HEK293 (cell line): ENCODE results near the gene SULF2.

Source experiments
- CTCF ChIA-PET: fragments of 350-600 bp; formaldehyde crosslinking; extraction: SDS; loops from one replicate; lab custom pipeline; 2021; ENCODE audit warnings: antibody characterized with exemption; lab: Yijun Ruan, JAX
- POLR2A ChIA-PET: fragments of 300-600 bp; formaldehyde crosslinking; extraction: SDS; loops from one replicate; lab custom pipeline; 2020; ENCODE audit warnings: antibody characterized with exemption, inconsistent platforms; lab: Yijun Ruan, JAX
- H3K27ac ChIP-seq: fragments of 200-500 bp; sonication (Bioruptor generic); 2 replicates; pipeline ENCODE4 v1.5.1; 2014; ENCODE audit warnings: low read depth, low read length, control low read depth, inconsistent platforms; ENCODE audit errors: extremely low read depth
- H3K36me3 ChIP-seq, 2 experiments: fragments of 200-500 bp in 1 of 2; sonication (Bioruptor generic) in 1 of 2; 1 replicate in 1 of 2; 2 replicates in 1 of 2; pipeline ENCODE4 v1.5.1; 2014 to 2017; ENCODE audit warnings: inconsistent platforms in 2 of 2, low read length in 2 of 2; ENCODE audit not compliant: control insufficient read depth in 2 of 2, insufficient read depth in 1 of 2
- H3K4me1 ChIP-seq: fragments of 200-500 bp; sonication (Bioruptor generic); 2 replicates; pipeline ENCODE4 v1.5.1; 2014; ENCODE audit warnings: mild to moderate bottlenecking, low read length, inconsistent platforms; ENCODE audit not compliant: control insufficient read depth, insufficient read depth
- H3K4me3 ChIP-seq: 2 replicates; pipeline ENCODE4 v1.5.1; 2011; ENCODE audit warnings: low read depth, mild to moderate bottlenecking, control low read depth, low read length, moderate library complexity
- H3K9me3 ChIP-seq: fragments of 200-500 bp; sonication (Bioruptor generic); 2 replicates; pipeline ENCODE4 v1.5.1; 2014; ENCODE audit warnings: low read depth, low read length, inconsistent platforms; ENCODE audit not compliant: control insufficient read depth, insufficient read depth
- EGR2 ChIP-seq: fragments of 450-650 bp; formaldehyde crosslinking; IDR thresholded peaks from 2 replicates; pipeline ENCODE4 v1.5.1; 2016; ENCODE audit warnings: low read depth, missing biosample characterization, missing genetic modification characterization
- GLIS2 ChIP-seq: fragments of 450-650 bp; formaldehyde crosslinking; IDR thresholded peaks from 2 replicates; pipeline ENCODE4 v1.5.1; 2016; ENCODE audit warnings: missing biosample characterization, missing genetic modification characterization
- HOXA7 ChIP-seq: sonication (generic); formaldehyde crosslinking; IDR thresholded peaks from 2 replicates; pipeline ENCODE4 v1.8.1; 2022; ENCODE audit warnings: missing genetic modification reagents, borderline replicate concordance
- INSM2 ChIP-seq: fragments of 450-650 bp; formaldehyde crosslinking; IDR thresholded peaks from 2 replicates; pipeline ENCODE4 v1.5.1; 2016; ENCODE audit warnings: missing biosample characterization, missing genetic modification characterization
- REST ChIP-seq: fragments of 450-650 bp; formaldehyde crosslinking; IDR thresholded peaks from 2 replicates; pipeline ENCODE4 v1.5.1; 2016; ENCODE audit warnings: missing biosample characterization, missing genetic modification characterization
- SP2 ChIP-seq: fragments of 450-650 bp; formaldehyde crosslinking; IDR thresholded peaks from 2 replicates; pipeline ENCODE4 v1.5.1; 2016; ENCODE audit warnings: missing biosample characterization, missing genetic modification characterization
- ZNF211 ChIP-seq: fragments of 450-650 bp; formaldehyde crosslinking; IDR thresholded peaks from 2 replicates; pipeline ENCODE4 v1.5.1; 2016; ENCODE audit warnings: low read depth, missing biosample characterization, missing genetic modification characterization
- ZNF221 ChIP-seq: fragments of 450-650 bp; formaldehyde crosslinking; IDR thresholded peaks from 2 replicates; pipeline ENCODE4 v1.5.1; 2017; ENCODE audit warnings: missing biosample characterization, missing genetic modification characterization, borderline replicate concordance
- ZNF24 ChIP-seq: fragments of 450-650 bp; formaldehyde crosslinking; IDR thresholded peaks from 2 replicates; pipeline ENCODE4 v1.5.1; 2016; ENCODE audit warnings: missing biosample characterization, missing genetic modification characterization
- ZNF292 ChIP-seq: fragments of 450-650 bp; formaldehyde crosslinking; IDR thresholded peaks from 2 replicates; pipeline ENCODE4 v1.5.1; 2016; ENCODE audit warnings: low read depth, missing biosample characterization, missing genetic modification characterization, borderline replicate concordance
- ZNF394 ChIP-seq: fragments of 450-650 bp; formaldehyde crosslinking; IDR thresholded peaks from 2 replicates; pipeline ENCODE4 v1.5.1; 2016; ENCODE audit warnings: missing biosample characterization, missing genetic modification characterization, mild to moderate bottlenecking, moderate library complexity, borderline replicate concordance
- ZNF423 ChIP-seq: fragments of 450-650 bp; formaldehyde crosslinking; IDR thresholded peaks from 2 replicates; pipeline ENCODE4 v1.5.1; 2016; ENCODE audit warnings: missing biosample characterization, missing genetic modification characterization
- ZNF433 ChIP-seq: fragments of 450-650 bp; formaldehyde crosslinking; IDR thresholded peaks from 2 replicates; pipeline ENCODE4 v1.5.1; 2016; ENCODE audit warnings: missing biosample characterization, missing genetic modification characterization, low read depth
- ZNF513 ChIP-seq: fragments of 450-650 bp; IDR thresholded peaks from 2 replicates; pipeline ENCODE4 v1.5.1; 2018; ENCODE audit warnings: missing biosample characterization, missing genetic modification characterization
- ZNF514 ChIP-seq: fragments of 450-650 bp; formaldehyde crosslinking; IDR thresholded peaks from 2 replicates; pipeline ENCODE4 v1.5.1; 2016; ENCODE audit warnings: missing biosample characterization, missing genetic modification characterization
- ZNF530 ChIP-seq: fragments of 450-650 bp; formaldehyde crosslinking; IDR thresholded peaks from 2 replicates; pipeline ENCODE4 v1.5.1; 2016; ENCODE audit warnings: low read depth, missing biosample characterization, missing genetic modification characterization
- ZNF544 ChIP-seq: fragments of 450-650 bp; formaldehyde crosslinking; IDR thresholded peaks from 2 replicates; pipeline ENCODE4 v1.5.0; 2017; ENCODE audit warnings: missing biosample characterization, missing genetic modification characterization
- ZNF548 ChIP-seq: fragments of 450-650 bp; formaldehyde crosslinking; IDR thresholded peaks from 2 replicates; pipeline ENCODE4 v1.5.1; 2016; ENCODE audit warnings: missing biosample characterization, missing genetic modification characterization
- ZNF585B ChIP-seq: fragments of 450-650 bp; formaldehyde crosslinking; IDR thresholded peaks from 2 replicates; pipeline ENCODE4 v1.5.1; 2016; ENCODE audit warnings: missing biosample characterization, missing genetic modification characterization
- ZNF600 ChIP-seq: fragments of 450-650 bp; formaldehyde crosslinking; IDR thresholded peaks from 2 replicates; pipeline ENCODE4 v1.5.1; 2016; ENCODE audit warnings: missing biosample characterization, missing genetic modification characterization
- ZNF623 ChIP-seq: fragments of 450-650 bp; formaldehyde crosslinking; IDR thresholded peaks from 2 replicates; pipeline ENCODE4 v1.5.1; 2016; ENCODE audit warnings: missing biosample characterization, missing genetic modification characterization
- ZNF654 ChIP-seq: fragments of 450-650 bp; formaldehyde crosslinking; IDR thresholded peaks from 2 replicates; pipeline ENCODE4 v1.5.1; 2016; ENCODE audit warnings: low read depth, missing biosample characterization, missing genetic modification characterization
- ZNF677 ChIP-seq: fragments of 450-650 bp; IDR thresholded peaks from 2 replicates; pipeline ENCODE4 v1.5.0; 2018; ENCODE audit warnings: missing biosample characterization, mild to moderate bottlenecking, missing genetic modification characterization, moderate library complexity
- ZNF747 ChIP-seq: fragments of 450-650 bp; formaldehyde crosslinking; IDR thresholded peaks from 2 replicates; pipeline ENCODE4 v1.5.1; 2016; ENCODE audit warnings: missing biosample characterization, missing genetic modification characterization
- ZNF768 ChIP-seq: fragments of 450-650 bp; formaldehyde crosslinking; IDR thresholded peaks from 2 replicates; pipeline ENCODE4 v1.5.1; 2018; ENCODE audit warnings: missing biosample characterization, mild to moderate bottlenecking, missing genetic modification characterization
- ZNF776 ChIP-seq: fragments of 450-650 bp; formaldehyde crosslinking; IDR thresholded peaks from 2 replicates; pipeline ENCODE4 v1.5.0; 2017; ENCODE audit warnings: missing biosample characterization, missing genetic modification characterization, borderline replicate concordance

Gene SULF2

GRCh38 chr20:47748069-47748468 lies 37.2 kb downstream of the SULF2 start:
- Histone ChIP-seq H3K4me3 (no peak overlapping the region), H3K4me1 (no peaks in the 10 kb centered on the region), H3K27ac (no peak overlapping the region), H3K36me3 (peaks cover 0 to 22% of the 10 kb centered on the region in 2 experiments; a peak in 2 of 3 replicates), H3K9me3 (no peaks in the 10 kb centered on the region)
- POLR2A ChIA-PET, result no interaction called here
- TF ChIP-seq ZNF24 (tag by site-specific recombination), result no peak
- peak; percentile 91 for TF ChIP-seq ZNF623
- no peak for TF ChIP-seq ZNF211 (tag by site-specific recombination)
- CTCF ChIA-PET, result no interaction called here

- Histone ChIP-seq H3K4me1 (no peaks in the 10 kb centered on the region), H3K9me3 (no peaks in the 10 kb centered on the region), H3K36me3 (peaks cover 0 to 22% of the 10 kb centered on the region in 2 experiments; a peak in 2 of 3 replicates), H3K4me3 (no peak overlapping the region), H3K27ac (no peak overlapping the region)
- ChIA-PET CTCF (no interaction called here), POLR2A (no interaction called here)
- TF ChIP-seq INSM2 (tag by site-specific recombination) (no peak), GLIS2 (tag by site-specific recombination) (no peak), ZNF654 (no peak), ZNF776 (tag by site-specific recombination) (no peak), EGR2 (tag by site-specific recombination) (0 out of 2 replicates have a peak, but pooled peaks have one; percentile 27), SP2 (tag by site-specific recombination) (no peak), HOXA7 (CRISPR knock-in tag) (no peak), ZNF514 (tag by site-specific recombination) (no peak), REST (no peak), ZNF530 (tag by site-specific recombination) (no peak), ZNF600 (tag by site-specific recombination) (0 out of 2 replicates have a peak, but pooled peaks have one; percentile 29), ZNF433 (tag by site-specific recombination) (no peak), ZNF221 (tag by site-specific recombination) (no peak)
These were observed 37.6 kb downstream of the SULF2 start for GRCh38 chr20:47747669-47748031.

GRCh38 chr20:47744803-47745202 lies 40.5 kb downstream of the SULF2 start:
- POLR2A ChIA-PET, result no interaction called here
- no peaks in the 10 kb centered on the region for H3K36me3 ChIP-seq
- H3K4me3 ChIP-seq, result no peak overlapping the region
- CTCF ChIA-PET, result interaction anchor here (0.6 to 1.0 kb wide), 2 partner anchors 13 to 20 kb away, joined by 4 to 10 read pairs; no protein-coding TSS in a partner anchor
- no peak overlapping the region for H3K27ac ChIP-seq
- no peak for TF ChIP-seq ZNF292 (tag by site-specific recombination)
- TF ChIP-seq ZNF544 (tag by site-specific recombination), result no peak
- no peak for TF ChIP-seq ZNF677 (tag by site-specific recombination)
- no peak for TF ChIP-seq ZNF548 (tag by site-specific recombination)
- no peak for TF ChIP-seq ZNF513 (tag by site-specific recombination)
- no peak for TF ChIP-seq ZNF394 (tag by site-specific recombination)
- TF ChIP-seq ZNF747 (tag by site-specific recombination), result no peak
- TF ChIP-seq ZNF768 (tag by site-specific recombination), result no peak
- TF ChIP-seq ZNF423 (tag by site-specific recombination), result no peak
- no peak for TF ChIP-seq ZNF585B
- no peaks in the 10 kb centered on the region for H3K9me3 ChIP-seq
- peaks cover 3% of the 10 kb centered on the region; the same call in 1 of the 2 replicates for H3K4me1 ChIP-seq
